PC-9 (cell line): ENCODE measurements around the gene ENHO.

ENCODE experiments used
- CTCF ChIP-seq: fragments of 200-600 bp; sonication (generic); conservative IDR thresholded peaks from 2 replicates; pipeline ENCODE4 v1.6.1; 2017; ENCODE audit warnings: mixed run types, antibody characterized with exemption, mild to moderate bottlenecking, moderate library complexity
- EZH2 ChIP-seq: fragments of 200-600 bp; sonication (generic); IDR thresholded peaks from 2 replicates; pipeline ENCODE4 v1.8.0; 2017; ENCODE audit warnings: antibody characterized with exemption, low read depth

- TF ChIP-seq CTCF (no peak), EZH2 (no peak)
Observed at GRCh38 chr9:34490760-34491159, 32.0 kb downstream of the ENHO start.
